ENCODE data around the gene RSRC1.

- TF ChIP-seq CTCF (conservative IDR thresholded peaks at IDR 0.05 in 1 of 2, IDR thresholded peaks at IDR 0.05 in 1 of 2; ENCODE audit: low read depth in 1 of 2, low read length in 2 of 2) (no peak), EZH2 (IDR thresholded peaks at IDR 0.05; ENCODE audit: low read length, missing control alignments) (no peak)
Observed at GRCh38 chr3:158248261-158248660, 138.4 kb downstream of the RSRC1 start.
